Stimulated activated CD4-positive, alpha-beta T cell treated with anti-CD3 and anti-CD28 coated beads, TNF-alpha, amount 100 ng/mL, for 1 hour (primary cell): ENCODE measurements around the gene ALCAM.

Source experiments
- DNase-seq, 3 donors: peaks; one replicate each; pipeline ENCODE4 v3.0.0-alpha.2; 2020; ENCODE audit warnings: low read depth in 3 of 3, low spot score in 1 of 3

Gene ALCAM

GRCh38 chr3:105425153-105425502 is 58.4 kb downstream of the ALCAM start:
- no peak for DNase-seq

- no peak for DNase-seq
Measured at GRCh38 chr3:105427332-105427731, 60.6 kb downstream of the ALCAM start.

- no peak for DNase-seq
Measured at GRCh38 chr3:105429034-105429762, 62.5 kb downstream of the ALCAM start.

- no peak for DNase-seq
Measured at GRCh38 chr3:105430455-105430854, 63.7 kb downstream of the ALCAM start.

- DNase-seq: no peak
Measured at GRCh38 chr3:105431200-105431599, 64.5 kb downstream of the ALCAM start.

- no peak for DNase-seq
Measured at GRCh38 chr3:105435277-105435676, 68.6 kb downstream of the ALCAM start.

- no peak for DNase-seq
Measured at GRCh38 chr3:105436687-105437086, 70.0 kb downstream of the ALCAM start.

- no peak for DNase-seq
Measured at GRCh38 chr3:105440113-105440512, 73.4 kb downstream of the ALCAM start.

- DNase-seq: no peak
Measured at GRCh38 chr3:105444725-105445124, 78.0 kb downstream of the ALCAM start.

GRCh38 chr3:105448338-105448982 is 81.8 kb downstream of the ALCAM start:
- no peak for DNase-seq

GRCh38 chr3:105449414-105449813 is 82.7 kb downstream of the ALCAM start:
- no peak for DNase-seq

- no peak for DNase-seq
Measured at GRCh38 chr3:105456017-105456416, 89.3 kb downstream of the ALCAM start.

GRCh38 chr3:105458518-105459215 is 92.0 kb downstream of the ALCAM start:
- DNase-seq: no peak

GRCh38 chr3:105459566-105460290 is 93.0 kb downstream of the ALCAM start:
- no peak for DNase-seq

- DNase-seq: no peak
Measured at GRCh38 chr3:105463620-105464019, 96.9 kb downstream of the ALCAM start.

- DNase-seq: no peak
Measured at GRCh38 chr3:105465251-105465853, 98.6 kb downstream of the ALCAM start.

GRCh38 chr3:105466072-105466471 is 99.4 kb downstream of the ALCAM start:
- DNase-seq: no peak

GRCh38 chr3:105466495-105467404 is 100.0 kb downstream of the ALCAM start:
- no peak for DNase-seq

- no peak for DNase-seq
Measured at GRCh38 chr3:105470851-105471250, 104.1 kb downstream of the ALCAM start.

GRCh38 chr3:105473521-105474223 is 107.0 kb downstream of the ALCAM start:
- DNase-seq: no peak
